Ectodermal cell (in vitro differentiated cells): ENCODE data around the gene OPN1MW. TPM values are rescaled to one million over a fixed set of nuclear protein-coding genes. Genes with fewer than 3 reads are reported as not detected.
"Not testable (repeated sequence)": the region's sequence is repeated elsewhere in the genome, so short reads cannot be mapped to it uniquely, and the experiment has no call there.

Experiments used
- H3K27ac ChIP-seq: 2 replicates; pipeline ENCODE4 v1.7.0; 2013; ENCODE audit warnings: mild to moderate bottlenecking, low read depth, low read length; ENCODE audit not compliant: insufficient read depth, poor library complexity, severe bottlenecking
- H3K27me3 ChIP-seq: 2 replicates; pipeline ENCODE4 v1.7.0; 2013; ENCODE audit warnings: mild to moderate bottlenecking, low read length; ENCODE audit not compliant: insufficient read depth, control insufficient read depth, poor library complexity, severe bottlenecking
- H3K36me3 ChIP-seq: one replicate; pipeline ENCODE4 v1.7.0; 2013; ENCODE audit warnings: low read length; ENCODE audit not compliant: control insufficient read depth, insufficient read depth
- H3K4me1 ChIP-seq: one replicate; pipeline ENCODE4 v1.7.0; 2013; ENCODE audit warnings: low read length; ENCODE audit not compliant: control insufficient read depth, insufficient read depth
- H3K4me3 ChIP-seq: 2 replicates; pipeline ENCODE4 v1.7.0; 2013; ENCODE audit warnings: low read depth, low read length, control low read depth; ENCODE audit not compliant: insufficient read depth
- H3K9me3 ChIP-seq: 2 replicates; pipeline ENCODE4 v1.7.0; 2013; ENCODE audit warnings: mild to moderate bottlenecking, low read length, moderate library complexity; ENCODE audit not compliant: control insufficient read depth
- WGBS, 2 experiments: methylation state at CpG; one replicate each; pipeline ENCODE4 v1.1.7; 2013; ENCODE audit warnings: missing lambda C conversion rate in 2 of 2; 5-methylcytosine and 5-hydroxymethylcytosine counted together
- polyA plus RNA-seq, 4 experiments: library from polyadenylated mRNA; stranded (reverse); fragments of 50-300 nt; gene quantifications; one replicate each; pipeline ENCODE4 v1.2.3, GENCODE V29; 2013

Gene OPN1MW
- polyA plus RNA-seq (2013, experiment 1 of 4), result not detected
- not detected for polyA plus RNA-seq (2013, experiment 2 of 4)
- polyA plus RNA-seq (2013, experiment 3 of 4), result not detected
- not detected for polyA plus RNA-seq (2013, experiment 4 of 4)

GRCh38 chrX:154182296-154182695 is at the start of gene OPN1MW:
Gene OPN1MW, plus strand, starts transcription at chrX:154182596. Its CDS starts 82 bp downstream, at chrX:154182678.
- not testable (repeated sequence) for H3K4me3 ChIP-seq, H3K4me1 ChIP-seq, H3K27me3 ChIP-seq, H3K27ac ChIP-seq, H3K36me3 ChIP-seq, H3K9me3 ChIP-seq
- no CpG with 5 or more reads among the region's 14 CpGs for WGBS, 2 experiments

- 87 to 93% methylated on average over 6 to 7 of the region's 7 CpGs for WGBS, 2 experiments
- no peaks in the 10 kb centered on the region for H3K36me3 ChIP-seq
- H3K27me3 ChIP-seq, result peaks cover 10% of the 10 kb centered on the region
- no peak overlapping the region for H3K27ac ChIP-seq
- no peaks in the 10 kb centered on the region for H3K4me1 ChIP-seq
- H3K4me3 ChIP-seq, result no peak overlapping the region
- no peaks in the 10 kb centered on the region for H3K9me3 ChIP-seq
These were observed 46.8 kb upstream of the OPN1MW start for GRCh38 chrX:154135458-154136229.

GRCh38 chrX:154136627-154137161 is 45.7 kb upstream of the OPN1MW start:
- WGBS, 2 experiments, result 1 to 2% methylated on average over 44 of the region's 44 CpGs
- Histone ChIP-seq H3K9me3 (no peaks in the 10 kb centered on the region), H3K27ac (no peak overlapping the region), H3K27me3 (peaks cover 10% of the 10 kb centered on the region), H3K36me3 (no peaks in the 10 kb centered on the region), H3K4me3 (no peak overlapping the region), H3K4me1 (no peaks in the 10 kb centered on the region)

GRCh38 chrX:154138857-154139256 is 43.5 kb upstream of the OPN1MW start:
- H3K36me3 ChIP-seq, result no peaks in the 10 kb centered on the region
- H3K4me1 ChIP-seq, result no peaks in the 10 kb centered on the region
- H3K9me3 ChIP-seq, result no peaks in the 10 kb centered on the region
- WGBS, 2 experiments, result 89 to 92% methylated on average over 10 of the region's 10 CpGs
- no peak overlapping the region for H3K4me3 ChIP-seq
- H3K27ac ChIP-seq, result no peak overlapping the region
- peaks cover 10% of the 10 kb centered on the region for H3K27me3 ChIP-seq

- no peaks in the 10 kb centered on the region for H3K9me3 ChIP-seq
- WGBS, 2 experiments, result 95 to 97% methylated on average over 11 to 12 of the region's 12 CpGs
- peaks cover 10% of the 10 kb centered on the region for H3K27me3 ChIP-seq
- no peaks in the 10 kb centered on the region for H3K4me1 ChIP-seq
- H3K27ac ChIP-seq, result no peak overlapping the region
- no peaks in the 10 kb centered on the region for H3K36me3 ChIP-seq
- H3K4me3 ChIP-seq, result no peak overlapping the region
These were observed 42.2 kb upstream of the OPN1MW start for GRCh38 chrX:154140206-154140605.

GRCh38 chrX:154140742-154141141 is 41.7 kb upstream of the OPN1MW start:
- no peak overlapping the region for H3K27ac ChIP-seq
- H3K36me3 ChIP-seq, result no peaks in the 10 kb centered on the region
- no peak overlapping the region for H3K4me3 ChIP-seq
- no peaks in the 10 kb centered on the region for H3K4me1 ChIP-seq
- no peaks in the 10 kb centered on the region for H3K9me3 ChIP-seq
- H3K27me3 ChIP-seq, result peaks cover 7% of the 10 kb centered on the region
- 89 to 95% methylated on average over 10 of the region's 10 CpGs for WGBS, 2 experiments

GRCh38 chrX:154142386-154142785 is 40.0 kb upstream of the OPN1MW start:
- H3K4me3 ChIP-seq, result no peak overlapping the region
- no peaks in the 10 kb centered on the region for H3K9me3 ChIP-seq
- 95% methylated on average over 8 of the region's 8 CpGs for WGBS, 2 experiments
- no peaks in the 10 kb centered on the region for H3K36me3 ChIP-seq
- H3K27ac ChIP-seq, result no peak overlapping the region
- no peaks in the 10 kb centered on the region for H3K27me3 ChIP-seq
- H3K4me1 ChIP-seq, result no peaks in the 10 kb centered on the region

GRCh38 chrX:154142950-154143745 is 39.2 kb upstream of the OPN1MW start:
- no peaks in the 10 kb centered on the region for H3K36me3 ChIP-seq
- H3K4me3 ChIP-seq, result no peak overlapping the region
- H3K4me1 ChIP-seq, result no peaks in the 10 kb centered on the region
- no peaks in the 10 kb centered on the region for H3K9me3 ChIP-seq
- no peak overlapping the region for H3K27ac ChIP-seq
- WGBS, 2 experiments, result 96% methylated on average over 22 to 23 of the region's 23 CpGs
- H3K27me3 ChIP-seq, result no peaks in the 10 kb centered on the region

GRCh38 chrX:154144010-154144409 is 38.4 kb upstream of the OPN1MW start, which contains the start of gene OPN1LW:
Gene OPN1LW, plus strand, starts transcription at chrX:154144243. Its CDS starts 41 bp downstream, at chrX:154144284.
- H3K36me3 ChIP-seq, H3K4me3 ChIP-seq, H3K4me1 ChIP-seq, H3K27me3 ChIP-seq, H3K9me3 ChIP-seq, H3K27ac ChIP-seq: not testable (repeated sequence)
- 92 to 98% methylated on average over 8 of the region's 15 CpGs for WGBS, 2 experiments

- not testable (repeated sequence) for H3K4me3 ChIP-seq, H3K4me1 ChIP-seq, H3K27ac ChIP-seq, H3K9me3 ChIP-seq, H3K36me3 ChIP-seq, H3K27me3 ChIP-seq
- WGBS, 2 experiments, result 100% methylated on average over 1 of the region's 6 CpGs; no CpG with 5 or more reads in 1 of the 2 experiments
These were observed 31.4 kb upstream of the OPN1MW start for GRCh38 chrX:154151030-154151429.
